ENCODE measurements around the gene BCL2L11.

DNA sequence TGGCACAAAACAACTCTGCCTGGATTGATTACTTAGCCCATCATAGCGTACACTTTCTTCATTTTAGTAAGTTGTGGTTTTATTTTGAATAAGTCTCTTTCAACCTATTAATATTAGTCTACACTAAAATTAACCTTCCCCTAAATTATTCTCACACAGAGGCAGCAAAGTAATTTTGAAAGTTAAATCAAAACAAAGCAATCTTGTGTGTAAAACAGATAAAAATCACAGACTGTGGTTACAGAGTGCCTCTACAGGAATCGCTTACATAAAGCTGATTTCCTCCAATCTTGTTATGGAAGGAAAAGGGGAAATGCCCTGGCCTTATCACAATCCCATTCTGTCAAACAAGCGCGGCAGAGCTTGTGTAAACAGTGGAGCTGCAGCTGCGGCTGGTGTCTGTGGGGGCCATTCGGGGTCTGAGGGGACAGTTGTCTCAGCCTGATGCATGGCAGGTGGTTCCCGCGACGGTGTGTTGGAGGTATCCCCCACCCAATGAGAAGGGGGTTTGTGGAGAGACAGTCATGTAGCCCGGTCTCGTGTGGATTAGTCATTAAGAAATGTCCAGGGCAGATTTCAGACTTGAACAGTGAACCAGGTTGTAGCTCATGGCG, 42.1 kb downstream of the BCL2L11 start:
- no peak for TF ChIP-seq POLR2A (IDR thresholded peaks at IDR 0.05)
- TF ChIP-seq, protein P1, sequence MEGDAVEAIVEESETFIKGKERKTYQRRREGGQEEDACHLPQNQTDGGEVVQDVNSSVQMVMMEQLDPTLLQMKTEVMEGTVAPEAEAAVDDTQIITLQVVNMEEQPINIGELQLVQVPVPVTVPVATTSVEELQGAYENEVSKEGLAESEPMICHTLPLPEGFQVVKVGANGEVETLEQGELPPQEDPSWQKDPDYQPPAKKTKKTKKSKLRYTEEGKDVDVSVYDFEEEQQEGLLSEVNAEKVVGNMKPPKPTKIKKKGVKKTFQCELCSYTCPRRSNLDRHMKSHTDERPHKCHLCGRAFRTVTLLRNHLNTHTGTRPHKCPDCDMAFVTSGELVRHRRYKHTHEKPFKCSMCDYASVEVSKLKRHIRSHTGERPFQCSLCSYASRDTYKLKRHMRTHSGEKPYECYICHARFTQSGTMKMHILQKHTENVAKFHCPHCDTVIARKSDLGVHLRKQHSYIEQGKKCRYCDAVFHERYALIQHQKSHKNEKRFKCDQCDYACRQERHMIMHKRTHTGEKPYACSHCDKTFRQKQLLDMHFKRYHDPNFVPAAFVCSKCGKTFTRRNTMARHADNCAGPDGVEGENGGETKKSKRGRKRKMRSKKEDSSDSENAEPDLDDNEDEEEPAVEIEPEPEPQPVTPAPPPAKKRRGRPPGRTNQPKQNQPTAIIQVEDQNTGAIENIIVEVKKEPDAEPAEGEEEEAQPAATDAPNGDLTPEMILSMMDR (IDR thresholded peaks at IDR 0.05), result no peak

All from vagina (tissue), 2 donors.